Inferior parietal cortex (tissue), 1 donor: ENCODE measurements around the gene NMRK2.
"Not testable (repeated sequence)": the region's sequence is repeated elsewhere in the genome, so short reads cannot be mapped to it uniquely, and the experiment has no call there.

Experiments
- DNase-seq: peaks from one replicate; pipeline ENCODE4 v3.0.0-alpha.2; 2016; ENCODE audit errors: extremely low spot score

The NMRK2 gene

DNA sequence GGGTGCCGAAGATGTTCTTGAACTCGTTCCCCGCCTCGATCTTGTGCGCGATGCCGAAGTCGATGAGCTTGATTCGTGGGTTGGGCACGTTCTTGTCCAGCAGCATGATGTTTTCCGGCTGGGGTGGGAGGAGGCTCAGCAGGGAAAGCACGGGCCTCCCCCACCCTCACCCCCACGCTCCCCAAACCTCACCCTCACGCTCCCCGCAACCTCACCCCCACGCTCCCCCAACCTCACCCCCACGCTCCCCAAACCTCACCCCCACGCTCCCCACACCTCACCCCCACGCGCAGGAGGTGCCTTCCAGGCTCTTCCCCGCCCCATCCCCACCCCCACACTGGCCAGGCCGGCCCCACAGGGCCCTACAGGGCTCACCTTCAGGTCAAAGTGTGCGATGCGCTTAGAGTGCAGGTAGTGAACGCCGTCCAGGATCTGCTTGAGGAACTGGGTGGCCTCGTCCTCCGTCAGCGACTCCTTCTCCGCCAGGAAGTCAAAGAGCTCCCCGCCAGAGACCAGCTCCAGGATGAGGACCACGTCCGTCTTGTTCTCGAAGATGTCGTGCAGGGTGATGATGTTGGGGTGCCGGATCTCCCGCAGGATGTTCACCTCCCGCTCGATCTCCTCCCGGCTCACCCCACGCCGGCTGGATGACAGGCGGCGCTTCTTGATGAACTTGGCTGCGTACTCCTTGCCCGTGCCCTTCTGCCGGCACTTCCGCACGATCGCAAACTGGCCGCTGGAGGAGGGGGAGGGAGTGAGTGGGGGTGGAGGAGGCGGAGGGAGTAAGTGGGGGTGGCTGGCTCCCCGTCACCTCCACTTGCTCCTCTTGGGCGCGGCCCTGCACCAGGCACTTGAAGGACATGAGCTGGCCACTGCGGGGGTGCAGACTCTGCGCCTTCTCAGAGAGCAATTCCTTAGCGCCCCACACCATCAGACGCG is 31.7 kb downstream of the NMRK2 start:
- no peak for DNase-seq

DNA sequence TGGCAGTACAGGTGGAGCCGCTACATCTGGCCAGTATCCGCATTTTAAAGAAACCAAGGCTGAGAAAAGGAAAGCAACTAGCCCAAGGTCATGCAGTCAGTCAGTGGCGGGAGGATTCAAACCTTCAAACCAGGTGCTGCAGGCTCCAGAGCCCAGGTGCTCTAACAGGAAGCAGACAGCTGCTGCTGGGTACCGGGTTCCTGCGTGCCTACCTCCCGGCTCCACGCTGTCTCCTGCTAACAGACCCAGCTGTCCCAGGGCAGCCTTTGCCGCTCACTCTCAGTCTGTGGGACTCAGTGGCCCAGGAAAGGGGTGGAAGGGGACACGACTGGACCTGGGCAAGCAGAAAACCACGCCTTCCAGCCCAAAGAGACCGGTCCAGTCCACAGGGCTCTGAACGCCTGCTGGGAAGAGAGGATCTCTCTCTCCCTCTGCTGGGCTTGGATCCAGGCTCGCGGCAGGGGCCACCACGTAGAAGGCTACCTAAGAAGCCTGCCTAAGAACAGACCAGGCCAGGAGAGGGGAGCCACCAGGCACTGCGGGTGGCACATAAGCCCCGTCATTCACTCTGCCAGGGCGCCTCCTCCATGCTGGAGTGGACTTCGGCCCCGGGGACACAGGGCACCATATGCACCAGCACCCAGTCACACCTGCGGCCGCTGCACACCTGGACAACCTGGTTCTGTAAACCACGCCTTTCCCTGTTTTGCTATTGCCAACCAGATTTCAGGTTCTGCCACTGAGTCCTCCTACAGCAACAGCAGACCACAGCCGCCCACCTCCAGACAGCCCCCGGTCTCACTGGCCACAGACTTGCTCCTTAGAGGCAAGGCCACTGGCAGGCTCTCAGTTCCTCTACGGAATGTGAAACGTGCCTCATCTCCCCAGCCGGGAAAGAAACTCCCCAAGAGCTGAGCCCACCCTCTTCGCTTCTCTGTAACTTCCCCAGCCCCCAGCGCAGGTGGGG is 33.5 kb downstream of the NMRK2 start:
- DNase-seq: no peak

DNA sequence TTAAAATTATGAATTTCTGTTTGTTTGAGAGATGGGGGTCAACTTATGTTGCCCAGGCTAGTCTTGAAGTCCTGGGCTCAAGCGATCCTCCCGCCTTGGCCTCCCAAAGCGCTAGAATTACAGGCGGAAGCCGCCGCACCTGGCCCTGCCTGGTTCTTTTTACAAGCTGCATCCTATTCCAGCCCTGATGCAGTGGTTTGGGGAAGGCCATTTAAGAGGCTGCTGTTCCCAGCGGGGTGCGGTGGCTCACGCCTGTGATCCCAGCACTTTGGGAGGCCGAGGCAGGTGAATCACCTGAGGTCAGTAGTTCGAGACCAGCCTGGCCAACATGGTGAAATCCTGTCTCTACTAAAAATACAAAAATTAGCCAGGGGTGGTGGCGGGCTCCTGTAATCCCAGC is 35.1 kb downstream of the NMRK2 start:
- not testable (repeated sequence) for DNase-seq

DNA sequence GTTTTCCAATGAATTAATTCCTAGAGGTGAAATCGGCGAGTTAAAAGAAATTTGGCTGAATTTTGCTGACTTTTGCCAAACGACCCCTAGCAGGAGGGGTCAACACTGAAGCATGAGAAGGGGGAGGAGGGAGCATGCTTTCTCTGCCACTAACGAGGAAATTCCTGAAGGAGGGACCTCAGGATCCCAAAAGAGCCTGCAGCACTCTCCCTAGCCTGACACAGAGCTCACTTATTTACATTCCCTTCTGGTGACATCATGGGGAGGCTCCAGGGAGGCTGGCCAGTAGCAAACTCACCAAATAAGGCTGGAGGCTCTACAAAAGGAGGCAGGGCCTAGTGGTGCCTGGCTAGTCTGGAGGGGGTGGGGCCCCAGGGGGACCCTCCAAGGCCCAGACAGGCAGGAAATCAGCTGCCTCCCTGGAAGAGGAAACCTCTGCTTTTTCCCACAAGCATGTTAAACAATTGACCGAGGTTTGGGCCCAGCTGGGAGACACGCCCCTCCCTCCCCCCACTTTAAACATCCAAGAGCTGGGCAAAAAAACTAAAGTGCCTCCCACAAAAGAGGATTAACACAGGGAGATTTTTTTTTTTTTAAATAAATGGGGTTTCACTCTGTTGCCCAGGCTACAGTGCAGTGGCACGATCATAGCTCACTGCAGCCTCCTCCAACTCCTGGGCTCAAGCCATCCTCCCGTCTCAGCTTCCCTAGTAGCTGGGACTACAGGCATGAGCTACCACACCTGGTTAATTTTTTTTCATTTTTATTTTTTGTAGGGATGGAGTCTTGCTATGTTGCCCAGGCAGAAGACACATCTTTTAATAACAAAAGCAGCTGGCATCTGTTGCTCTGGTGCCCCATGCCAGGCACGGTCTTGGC is 35.9 kb downstream of the NMRK2 start:
- no peak for DNase-seq

DNA sequence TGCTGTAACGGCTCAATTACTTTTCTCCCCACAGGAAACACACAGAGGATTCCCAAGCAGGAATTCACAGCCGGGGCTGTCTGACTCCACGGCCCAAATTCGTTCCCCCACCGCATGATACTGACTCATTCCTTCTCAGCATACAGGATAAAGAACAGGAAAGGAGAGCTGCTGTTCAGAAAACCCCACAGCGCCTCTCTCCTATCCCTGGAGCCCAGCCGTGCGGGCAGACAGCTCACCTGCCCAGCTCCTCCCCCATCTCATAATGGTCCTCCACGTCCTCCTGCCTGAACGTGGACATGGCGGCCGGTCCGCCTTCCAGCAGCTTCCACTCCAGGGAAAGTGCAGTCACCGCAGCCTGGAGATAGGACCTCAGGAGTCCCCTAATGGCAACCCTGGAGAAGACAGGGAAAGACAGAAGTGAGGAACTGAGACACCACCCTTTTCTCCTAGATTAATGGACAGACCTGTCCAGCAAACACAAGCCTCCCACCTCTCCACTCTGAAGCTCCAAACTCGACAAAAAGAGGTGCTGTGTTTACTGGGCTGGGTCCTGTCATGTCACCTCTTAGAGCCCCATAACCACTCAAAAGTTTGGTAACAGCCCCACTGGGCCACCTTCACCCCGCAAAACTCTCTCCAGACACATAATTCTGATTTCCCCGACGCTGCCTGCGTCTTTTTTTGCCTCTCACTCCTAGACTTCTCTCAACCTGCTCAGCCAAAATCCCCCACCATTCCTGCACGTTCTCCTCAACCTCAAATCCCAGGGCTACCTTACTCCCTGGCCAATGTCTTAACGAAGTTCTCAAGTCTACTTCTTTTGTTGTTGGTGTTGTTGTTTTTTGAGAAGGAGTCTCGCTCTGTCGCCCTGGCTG is 36.8 kb downstream of the NMRK2 start:
- DNase-seq: no peak

DNA sequence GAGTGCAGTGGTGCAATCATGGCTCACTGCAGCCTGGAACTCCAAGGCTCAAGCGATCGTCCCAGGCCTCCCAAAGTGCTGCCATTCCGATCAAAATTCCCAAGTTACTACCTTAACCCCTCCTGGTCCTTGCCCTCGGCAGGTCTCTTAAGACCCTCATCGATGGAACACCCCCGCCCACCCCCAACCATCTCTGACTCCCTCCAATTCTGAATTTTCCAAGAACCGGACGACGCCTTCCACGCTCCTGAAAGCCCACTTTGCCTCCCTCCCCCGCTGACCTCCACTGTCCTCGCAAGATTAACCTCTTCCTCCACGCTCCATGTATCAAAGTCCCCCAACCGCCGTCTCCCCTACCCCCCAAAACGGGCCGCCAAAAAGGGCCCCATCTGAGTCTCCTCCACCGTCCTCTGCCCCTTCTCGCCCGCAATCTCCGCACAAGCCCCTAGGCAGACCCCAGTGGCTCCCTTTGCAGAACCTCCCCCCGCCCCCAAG is 37.5 kb downstream of the NMRK2 start:
- DNase-seq: no peak

DNA sequence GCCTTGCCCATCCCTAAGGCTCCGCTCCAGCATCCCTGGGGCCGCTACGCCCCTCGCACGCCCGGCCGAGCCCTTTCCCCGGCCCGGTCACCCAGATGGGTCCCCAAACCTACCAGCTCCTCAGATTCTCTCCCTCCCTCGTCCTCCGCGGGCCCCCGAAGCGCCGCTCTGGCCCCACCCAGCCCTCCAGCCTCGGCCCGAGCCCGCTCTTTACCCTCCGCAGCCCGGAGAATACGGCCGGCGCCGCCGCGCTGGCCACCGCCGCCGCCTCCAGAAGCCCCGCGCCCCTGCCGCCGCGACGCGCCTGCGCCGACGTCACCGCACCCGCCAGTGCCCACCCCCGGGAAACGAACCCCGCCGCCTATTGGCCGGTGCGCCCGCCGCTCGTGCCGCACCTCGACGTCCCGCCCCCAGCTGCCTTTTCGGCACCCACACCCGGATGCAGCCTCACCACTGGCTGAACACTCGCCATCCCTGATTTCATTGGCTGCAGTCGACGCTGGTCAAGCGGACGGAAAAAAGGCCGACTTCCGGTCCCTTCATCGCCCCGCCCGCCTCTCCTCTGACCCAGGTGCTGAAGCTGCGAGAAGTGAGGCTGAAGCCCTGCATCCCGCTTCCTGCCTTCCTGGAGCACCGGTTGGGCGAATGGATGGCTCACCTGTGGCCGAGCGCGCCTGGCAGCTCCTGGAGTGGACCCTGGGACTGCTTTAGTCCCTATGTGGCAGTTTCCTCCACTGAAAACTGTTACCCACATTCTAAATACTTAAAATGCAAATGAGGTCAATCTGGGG is 38.1 kb downstream of the NMRK2 start, which contains the start of gene DAPK3:
Gene DAPK3 (minus strand): TSS at position 292 of the 791 bp plus-strand sequence. CDS start 1,364 bp downstream, outside the sequence.
- peak; percentile 97 for DNase-seq

DNA sequence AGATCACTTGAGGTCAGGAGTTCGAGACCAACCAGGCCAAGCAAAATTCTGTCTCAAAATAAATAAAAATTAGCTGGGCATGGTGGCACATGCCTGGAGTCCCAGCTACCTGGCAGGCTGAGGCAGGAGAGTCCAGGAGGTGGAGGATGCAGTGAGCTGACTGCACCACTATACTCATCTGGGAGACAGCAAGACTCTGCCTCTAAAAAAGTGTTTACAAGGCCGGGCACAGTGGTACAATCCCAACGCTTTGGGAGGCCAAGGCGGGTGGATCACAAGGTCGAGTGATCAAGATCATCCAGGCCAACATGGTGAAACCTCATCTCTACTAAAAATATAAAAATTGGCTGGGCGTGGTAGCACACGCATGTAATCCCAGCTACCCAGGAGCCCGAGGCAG is 42.3 kb downstream of the NMRK2 start:
- DNase-seq: no peak

DNA sequence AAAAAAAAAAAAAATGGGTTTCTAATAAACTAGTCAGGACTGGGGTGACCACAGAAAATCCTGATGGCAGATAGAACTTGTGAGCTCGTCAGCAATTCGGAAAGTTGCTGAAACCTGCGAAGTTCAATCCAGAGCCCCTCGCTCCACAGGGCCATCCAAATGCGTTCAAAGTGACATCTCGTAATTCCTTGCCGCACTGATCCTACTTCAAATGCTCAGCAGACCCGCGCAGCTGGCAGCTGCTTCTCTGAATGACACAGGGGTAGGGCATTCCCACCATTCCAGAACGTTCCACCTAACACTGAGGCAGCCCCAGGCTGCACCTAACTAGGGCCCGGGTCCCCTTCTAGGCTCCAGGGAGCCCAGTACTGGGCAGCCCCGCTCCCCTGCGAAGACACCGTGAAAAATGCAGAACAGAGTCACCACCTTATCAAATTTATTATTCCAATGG is 42.8 kb downstream of the NMRK2 start:
- DNase-seq: no peak

DNA sequence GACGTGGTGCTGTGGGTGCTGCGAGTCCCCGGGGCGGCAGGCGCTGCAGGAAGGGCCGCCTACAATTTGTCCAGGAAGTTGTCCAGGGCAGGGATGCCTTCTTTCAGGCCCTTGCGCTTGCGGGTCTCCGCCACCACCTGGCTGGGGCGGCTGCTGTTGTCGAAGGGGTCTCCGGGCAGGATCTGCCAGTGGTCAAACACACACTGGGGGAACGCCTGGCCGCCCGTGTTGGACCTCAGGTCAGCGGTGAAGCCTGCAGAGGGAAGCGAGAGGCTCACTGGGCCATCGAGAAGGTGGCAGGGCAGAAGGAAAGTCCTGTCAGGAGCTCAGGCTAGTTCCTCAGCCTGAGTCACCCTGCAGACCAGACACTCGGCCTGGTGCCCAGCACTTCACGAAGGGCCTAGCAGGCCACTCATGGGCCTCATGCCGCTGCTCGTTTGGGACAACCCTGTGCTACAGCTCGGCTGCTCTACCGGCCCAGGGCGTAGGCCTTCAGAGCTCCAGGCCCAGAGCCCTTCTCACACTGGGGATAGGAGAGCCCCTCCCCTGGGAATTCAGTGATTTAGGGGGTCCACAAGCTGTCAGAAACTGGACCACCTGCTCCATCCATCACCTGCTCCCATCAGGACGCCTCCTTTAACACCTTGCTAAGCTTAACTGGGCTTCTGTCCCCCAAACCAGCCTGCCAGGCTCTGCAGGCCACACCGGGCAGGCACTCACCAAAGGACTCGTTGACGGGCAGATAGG is 43.8 kb downstream of the NMRK2 start:
- DNase-seq: no peak

DNA sequence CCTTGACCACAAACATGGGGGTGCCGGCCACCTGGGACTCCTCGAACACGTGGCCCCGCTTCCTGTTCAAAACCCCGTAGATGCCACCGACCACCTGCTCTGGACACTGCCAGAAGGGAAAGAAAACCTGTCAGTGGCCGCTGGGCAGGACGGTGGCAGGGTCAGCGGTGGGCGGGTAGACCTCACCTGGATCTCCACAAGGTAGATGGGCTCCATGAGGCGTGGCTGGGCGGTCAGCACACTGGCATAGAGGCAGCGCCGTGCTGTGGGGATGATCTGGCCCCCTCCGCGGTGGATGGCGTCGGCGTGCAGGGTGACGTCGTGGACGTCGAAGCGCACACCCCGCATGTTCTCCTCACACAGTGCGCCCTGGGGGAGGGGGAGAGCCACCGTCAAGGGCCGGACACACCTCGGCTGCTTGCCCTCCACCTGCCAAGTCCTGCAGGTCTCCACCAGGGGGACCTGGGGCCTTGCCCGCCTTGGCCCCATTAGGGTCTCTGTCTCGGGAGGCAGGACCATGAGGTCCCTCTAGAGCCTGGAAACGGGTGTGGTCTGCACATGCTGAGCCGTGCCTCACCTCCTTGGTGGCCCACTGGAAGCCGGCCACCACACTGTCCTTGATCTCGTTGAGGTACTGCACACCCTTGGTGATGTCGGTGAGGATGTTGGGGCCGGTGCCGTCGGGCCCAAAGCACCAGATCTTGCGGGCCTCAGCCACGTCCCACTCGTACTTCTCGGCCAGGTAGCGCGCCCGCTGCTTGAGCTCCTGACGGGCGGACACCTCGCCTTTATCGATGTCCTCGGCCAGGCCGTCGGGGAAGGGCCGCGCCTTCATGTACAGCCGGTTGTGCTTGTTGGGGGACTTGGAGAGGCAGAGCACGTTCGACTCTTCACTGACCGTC is 44.6 kb downstream of the NMRK2 start:
- DNase-seq: no peak

DNA sequence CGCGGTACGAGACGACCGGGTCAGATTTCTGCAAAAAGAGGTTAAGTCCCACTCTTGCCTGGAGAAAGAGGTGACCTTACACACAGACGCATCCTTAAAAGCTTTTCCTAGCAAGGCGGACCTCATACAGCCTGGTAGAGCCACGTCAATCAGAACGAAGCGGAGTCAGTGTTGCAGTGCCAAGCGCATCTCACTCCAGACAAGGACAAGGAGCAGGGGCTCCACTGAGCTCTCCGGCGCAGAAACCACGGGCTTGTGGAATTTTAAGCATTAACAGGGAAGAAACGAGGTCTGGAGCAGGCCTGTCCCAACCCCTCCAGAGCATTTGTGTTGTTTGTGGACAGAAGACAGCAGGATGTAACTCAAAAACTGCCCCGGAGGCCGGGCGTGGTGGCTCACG is 45.3 kb downstream of the NMRK2 start:
- DNase-seq: no peak

DNA sequence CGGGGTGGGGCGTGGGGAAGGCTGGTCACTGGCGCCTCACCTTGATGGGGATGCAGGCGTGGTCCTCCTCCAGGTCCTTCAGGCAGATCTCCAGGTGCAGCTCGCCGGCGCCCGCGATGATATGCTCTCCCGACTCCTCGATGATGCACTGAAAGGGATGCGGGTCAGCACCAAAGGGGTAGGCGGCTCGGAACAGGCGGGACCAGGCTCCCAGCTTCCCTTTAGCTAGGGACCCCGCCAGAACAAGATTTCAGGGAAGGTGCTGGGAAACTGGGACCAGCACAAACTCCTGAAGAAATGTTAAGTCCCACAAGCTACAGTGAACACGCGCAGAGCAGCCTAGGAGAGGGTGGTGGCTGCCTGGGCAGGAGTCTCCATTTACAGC is 46.4 kb downstream of the NMRK2 start:
- DNase-seq: no peak

DNA sequence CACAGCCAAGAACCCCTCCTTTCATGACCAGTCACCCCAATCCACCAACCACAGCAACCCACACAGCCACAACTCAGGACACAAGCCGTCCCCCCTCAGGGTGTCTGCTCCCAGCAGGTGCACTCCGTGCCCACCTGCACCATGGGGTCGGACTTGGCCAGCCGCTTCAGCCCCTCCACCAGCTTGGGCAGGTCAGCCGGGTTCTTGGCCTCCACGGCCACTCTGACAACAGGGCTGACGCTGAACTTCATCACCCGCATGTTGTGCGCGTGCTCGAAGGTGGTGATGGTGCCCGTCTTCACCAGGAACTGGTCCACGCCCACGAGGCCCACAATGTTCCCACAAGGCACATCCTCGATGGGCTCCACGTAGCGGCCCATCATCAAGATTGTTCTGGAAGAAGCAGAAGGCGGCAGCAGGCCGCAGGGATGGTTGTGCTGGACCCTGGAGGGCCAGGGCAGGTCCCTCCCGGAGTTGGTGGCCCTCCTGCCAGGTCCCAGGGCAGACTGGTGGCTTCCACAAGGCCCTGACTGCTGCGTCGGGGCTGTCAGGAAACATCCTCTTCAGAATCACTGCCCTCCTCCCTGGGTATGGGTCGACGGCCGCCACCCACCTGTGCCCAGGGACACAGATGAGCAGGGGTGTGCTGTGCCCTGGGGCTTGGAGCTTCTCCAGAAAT is 46.9 kb downstream of the NMRK2 start:
- DNase-seq: no peak

DNA sequence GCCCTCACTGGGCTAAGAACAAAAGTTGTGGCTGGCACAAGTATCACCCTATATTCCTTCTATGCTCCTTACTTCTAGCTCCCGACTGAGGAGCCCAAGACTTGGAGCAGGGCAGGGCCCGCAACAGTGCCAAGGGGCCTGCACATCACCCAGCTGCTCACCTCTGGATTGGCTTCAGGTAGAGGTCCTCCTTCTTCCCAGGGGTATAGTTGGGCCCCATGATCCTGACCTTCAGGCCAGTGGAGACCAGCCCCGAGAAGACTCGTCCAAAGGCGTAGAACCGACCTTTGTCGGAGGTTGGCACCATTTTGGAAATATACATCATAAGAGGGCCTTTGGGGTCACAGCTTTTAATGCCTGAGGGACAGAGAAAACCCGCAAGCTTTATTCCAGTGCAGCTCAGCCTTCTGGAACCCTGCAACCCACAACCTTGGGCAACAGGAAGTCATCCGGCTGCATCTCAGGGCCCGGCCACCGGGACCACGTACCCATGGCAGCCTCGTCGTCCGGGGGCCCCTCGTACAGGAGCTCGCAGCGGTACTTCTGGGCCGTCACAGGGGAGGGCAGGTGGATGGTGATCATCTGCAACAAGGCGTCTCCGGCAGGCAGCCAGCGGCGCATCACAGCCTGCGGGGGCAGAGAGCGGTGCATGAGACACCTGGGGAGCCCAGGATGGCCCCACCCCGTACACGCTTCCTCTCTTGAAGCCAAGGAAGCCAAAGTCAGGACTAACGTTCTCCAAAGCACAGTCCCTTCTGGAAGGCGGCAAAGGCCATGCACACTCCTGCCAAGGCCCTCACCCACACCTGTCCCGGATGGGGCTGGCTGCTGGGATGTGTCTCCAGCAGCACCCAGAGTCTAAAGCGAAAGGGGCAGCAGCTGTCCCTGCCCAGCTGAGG is 47.7 kb downstream of the NMRK2 start:
- DNase-seq: no peak

DNA sequence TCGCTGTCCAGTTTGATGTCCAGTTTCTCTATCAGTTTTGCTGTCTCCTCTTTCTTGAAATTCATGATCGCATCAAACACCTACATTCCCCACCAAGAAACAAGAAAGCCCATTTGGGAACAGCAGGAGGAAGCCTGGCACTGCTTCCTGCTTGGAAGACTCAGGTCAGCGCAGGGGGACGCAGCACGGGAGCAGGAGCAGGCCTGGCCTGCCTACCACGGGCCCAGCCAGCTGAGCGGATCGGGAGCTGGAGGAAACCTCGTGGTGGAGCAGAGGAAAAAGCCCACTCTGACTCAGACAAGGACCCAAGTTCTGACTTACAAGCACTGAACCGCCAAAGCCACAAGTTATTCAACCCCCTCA is 48.5 kb downstream of the NMRK2 start:
- DNase-seq: no peak
